Hematopoietic multipotent progenitor cell treated with erythropoietin and hydrocortisone succinate and interleukin-3 and kit ligand, for 6 days (in vitro differentiated cells): ENCODE measurements around the gene BACE1.

Experiments
- DNase-seq: peaks from one replicate; pipeline ENCODE4 v3.0.0-alpha.2; 2015

Gene BACE1

GRCh38 chr11:117305145-117305544 is 10.9 kb downstream of the BACE1 start:
- DNase-seq = no peak

GRCh38 chr11:117303646-117304315 is 12.3 kb downstream of the BACE1 start:
- DNase-seq = no peak

GRCh38 chr11:117303101-117303500 is 13.0 kb downstream of the BACE1 start:
- DNase-seq = no peak

GRCh38 chr11:117302228-117302627 is 13.8 kb downstream of the BACE1 start:
- no peak for DNase-seq

- no peak for DNase-seq
These were observed 15.3 kb downstream of the BACE1 start for GRCh38 chr11:117300773-117301172.

GRCh38 chr11:117300283-117300663 is 15.8 kb downstream of the BACE1 start:
- no peak for DNase-seq

GRCh38 chr11:117299351-117300282 is 16.4 kb downstream of the BACE1 start:
- no peak for DNase-seq

GRCh38 chr11:117298195-117298594 is 17.9 kb downstream of the BACE1 start:
- no peak for DNase-seq

- no peak for DNase-seq
These were observed 19.2 kb downstream of the BACE1 start for GRCh38 chr11:117296881-117297280.

- no peak for DNase-seq
These were observed 20.5 kb downstream of the BACE1 start for GRCh38 chr11:117295438-117296137.

- DNase-seq = no peak
These were observed 23.4 kb downstream of the BACE1 start for GRCh38 chr11:117292616-117293015.

- no peak for DNase-seq
These were observed 25.2 kb downstream of the BACE1 start, which contains the start of gene BACE1-AS for GRCh38 chr11:117290809-117291396. TSS of gene BACE1-AS (plus strand) at chr11:117291346.

GRCh38 chr11:117289795-117290194 is 26.3 kb downstream of the BACE1 start:
- no peak for DNase-seq

GRCh38 chr11:117287668-117288067 is 28.4 kb downstream of the BACE1 start:
- DNase-seq = no peak

- DNase-seq = no peak
These were observed 29.5 kb downstream of the BACE1 start for GRCh38 chr11:117286588-117286987.

- no peak for DNase-seq
These were observed 32.0 kb downstream of the BACE1 start for GRCh38 chr11:117284053-117284452.

- DNase-seq = no peak
These were observed 33.1 kb downstream of the BACE1 start for GRCh38 chr11:117282956-117283355.

- no peak for DNase-seq
These were observed 34.2 kb downstream of the BACE1 start for GRCh38 chr11:117281869-117282268.

- no peak for DNase-seq
These were observed 34.9 kb downstream of the BACE1 start for GRCh38 chr11:117281159-117281558.

- no peak for DNase-seq
These were observed 36.2 kb downstream of the BACE1 start for GRCh38 chr11:117279711-117280376.

GRCh38 chr11:117278347-117278746 is 37.7 kb downstream of the BACE1 start:
- DNase-seq = no peak

GRCh38 chr11:117273550-117274289 is 42.3 kb downstream of the BACE1 start:
- DNase-seq = no peak
